IMR-90 (cell line): ENCODE results near the gene UBAC1. TPM values are rescaled to one million over a fixed set of nuclear protein-coding genes. Genes with fewer than 3 reads are reported as not detected.

Experiments used
- ATAC-seq: fragments of 200-7000 bp; cut with Tn5 transposase; 2 replicates; pipeline ENCODE4 v1.9.1; 2020; ENCODE audit warnings: low read depth, mild to moderate bottlenecking, moderate library complexity
- BruUV-seq: library from RNA; stranded (reverse); fragments of 400-500 nt; replicated peaks from 2 replicates; lab custom pipeline; 2021; lab: Mats Ljungman, UMichigan
- CTCF ChIA-PET: fragments of 300-600 bp; formaldehyde crosslinking; extraction: SDS; loops from one replicate; lab custom pipeline; 2021; ENCODE audit warnings: antibody characterized with exemption; lab: Yijun Ruan, JAX
- POLR2A ChIA-PET: fragments of 300-600 bp; sonication (Branson Sonifier 250); formaldehyde crosslinking; loops from one replicate; lab custom pipeline; 2022; ENCODE audit warnings: antibody characterized with exemption; ENCODE audit not compliant: unreplicated experiment; lab: Charles Lee
- DNase-seq: peaks from one replicate; pipeline ENCODE4 v3.0.0; 2013
- H2AFZ ChIP-seq: replicated peaks from 2 replicates; pipeline ENCODE3; 2013; ENCODE audit warnings: low read length, mild to moderate bottlenecking; ENCODE audit not compliant: poor library complexity
- H2AK5ac ChIP-seq: 2 replicates; pipeline ENCODE4 v1.6.1; 2013; ENCODE audit warnings: low read depth, low read length, inconsistent platforms
- H2AK9ac ChIP-seq: replicated peaks from 2 replicates; pipeline ENCODE3; 2013; ENCODE audit warnings: mild to moderate bottlenecking, low read depth, low read length, moderate library complexity; ENCODE audit not compliant: poor library complexity
- H2BK120ac ChIP-seq: 2 replicates; pipeline ENCODE4 v1.6.1; 2013; ENCODE audit warnings: low read depth, low read length, inconsistent platforms
- H2BK15ac ChIP-seq: 3 replicates; pipeline ENCODE4 v1.6.1; 2013; ENCODE audit warnings: low read depth, low read length, inconsistent platforms
- H2BK20ac ChIP-seq: 2 replicates; pipeline ENCODE4 v1.6.1; 2013; ENCODE audit warnings: low read depth, mild to moderate bottlenecking, inconsistent platforms, low read length, moderate library complexity
- H2BK5ac ChIP-seq: 2 replicates; pipeline ENCODE4 v1.6.1; 2013; ENCODE audit warnings: mild to moderate bottlenecking, low read depth, low read length, inconsistent platforms; ENCODE audit not compliant: poor library complexity, severe bottlenecking
- H3K14ac ChIP-seq: replicated peaks from 2 replicates; pipeline ENCODE4 v1.6.1; 2013; ENCODE audit warnings: low read depth, low read length, inconsistent platforms
- H3K18ac ChIP-seq: 2 replicates; pipeline ENCODE4 v1.6.1; 2013; ENCODE audit warnings: low read depth, low read length, control low read depth
- H3K23ac ChIP-seq: 2 replicates; pipeline ENCODE4 v1.6.1; 2013; ENCODE audit warnings: low read depth, low read length, inconsistent platforms
- H3K27ac ChIP-seq: 2 replicates; pipeline ENCODE4 v1.5.1; 2013; ENCODE audit warnings: mild to moderate bottlenecking, control low read depth, low read length; ENCODE audit not compliant: insufficient read depth
- H3K27me3 ChIP-seq: 2 replicates; pipeline ENCODE4 v1.6.1; 2013; ENCODE audit warnings: low read length; ENCODE audit not compliant: control insufficient read depth, insufficient read depth
- H3K36me3 ChIP-seq: 2 replicates; pipeline ENCODE4 v1.6.1; 2013; ENCODE audit warnings: low read length, mixed read lengths; ENCODE audit not compliant: control insufficient read depth, insufficient read depth
- H3K4ac ChIP-seq: 2 replicates; pipeline ENCODE4 v1.6.1; 2013; ENCODE audit warnings: low read depth, low read length, inconsistent platforms
- H3K4me1 ChIP-seq: 2 replicates; pipeline ENCODE4 v1.6.1; 2013; ENCODE audit warnings: low read length, mixed read lengths; ENCODE audit not compliant: control insufficient read depth, insufficient read depth
- H3K4me2 ChIP-seq: 2 replicates; pipeline ENCODE4 v1.6.1; 2013; ENCODE audit warnings: low read depth, mild to moderate bottlenecking, control low read depth, low read length, moderate library complexity
- H3K4me3 ChIP-seq: 2 replicates; pipeline ENCODE4 v1.5.1; 2013; ENCODE audit warnings: low read depth, mild to moderate bottlenecking, control low read depth, low read length, moderate library complexity; ENCODE audit not compliant: insufficient read depth
- H3K56ac ChIP-seq: 2 replicates; pipeline ENCODE4 v1.6.1; 2013; ENCODE audit warnings: low read length, inconsistent platforms; ENCODE audit not compliant: insufficient read depth; ENCODE audit errors: extremely low read depth
- H3K79me1 ChIP-seq, 2 experiments: 2 replicates each; pipeline ENCODE4 v1.6.1; 2013; ENCODE audit warnings: low read length in 2 of 2, inconsistent platforms in 1 of 2, low read depth in 1 of 2
- H3K9ac ChIP-seq: 2 replicates; pipeline ENCODE4 v1.6.1; 2013; ENCODE audit warnings: low read depth, low read length, control low read depth
- H3K9me1 ChIP-seq: 2 replicates; pipeline ENCODE4 v1.6.1; 2013; ENCODE audit warnings: low read length, inconsistent platforms; ENCODE audit not compliant: insufficient read depth
- H3K9me3 ChIP-seq: 2 replicates; pipeline ENCODE4 v1.6.1; 2013; ENCODE audit warnings: low read length; ENCODE audit not compliant: control insufficient read depth, insufficient read depth
- H4K20me1 ChIP-seq: 2 replicates; pipeline ENCODE4 v1.6.1; 2013; ENCODE audit warnings: low read length, inconsistent platforms; ENCODE audit not compliant: insufficient read depth
- H4K5ac ChIP-seq: 2 replicates; pipeline ENCODE4 v1.6.1; 2013; ENCODE audit warnings: mild to moderate bottlenecking, low read depth, low read length, control low read depth
- H4K8ac ChIP-seq, 2 experiments: 2 replicates each; pipeline ENCODE4 v1.6.1; 2013; ENCODE audit warnings: low read depth in 2 of 2, low read length in 2 of 2, control low read depth in 1 of 2, inconsistent platforms in 1 of 2
- H4K91ac ChIP-seq: 2 replicates; pipeline ENCODE4 v1.6.1; 2013; ENCODE audit warnings: low read depth, low read length, inconsistent platforms; ENCODE audit not compliant: insufficient read depth
- NFE2L2 ChIP-seq: fragments of 150-350 bp; IDR thresholded peaks from 2 replicates; pipeline ENCODE4 v1.6.1; 2016; ENCODE audit warnings: low read depth, mild to moderate bottlenecking, low read length
- RFX5 ChIP-seq: IDR thresholded peaks from 2 replicates; pipeline ENCODE4 v1.8.0; 2012; ENCODE audit warnings: low read depth, mild to moderate bottlenecking, low read length, moderate library complexity
- SMC3 ChIP-seq: fragments of 150-350 bp; IDR thresholded peaks from 2 replicates; pipeline ENCODE4 v1.6.1; 2016; ENCODE audit warnings: low read depth, mild to moderate bottlenecking, antibody characterized with exemption, low read length, moderate library complexity
- WGBS, 2 experiments: methylation state at CpG; one replicate each; pipeline versions ENCODE4 v1.1.5 to v1.1.7; 2013; ENCODE audit warnings: missing lambda C conversion rate in 2 of 2; ENCODE audit not compliant: insufficient read length in 1 of 2; ENCODE audit errors: extremely low coverage in 2 of 2; 5-methylcytosine and 5-hydroxymethylcytosine counted together
- dilution Hi-C: fragments of 300-500 bp; cut with HindIII; formaldehyde crosslinking; loops from one replicate; pipeline ENCODE4 v1.14.3; 2018; ENCODE audit warnings: low sequenced_read_pairs; ENCODE audit not compliant: unreplicated experiment
- in situ Hi-C: fragments of 300-500 bp; cut with MboI; formaldehyde crosslinking; loops from 3 replicates; pipeline ENCODE4 v1.14.3; 2019; ENCODE audit warnings: low sequenced_read_pairs, inconsistent platforms, mixed read lengths
- intact Hi-C: fragments of 100-400 bp; cut with micrococcal nuclease; formaldehyde crosslinking; loops from 2 replicates; pipeline ENCODE4 v1.10.0; 2022
- polyA plus RNA-seq, 3 experiments: library from polyadenylated mRNA; depleted of rRNA; stranded (reverse); fragments of >200 nt; gene quantifications; 2 replicates each; pipeline ENCODE4 v1.2.3, GENCODE V29; 2012; ENCODE audit warnings: low replicate concordance in 1 of 3
- total RNA-seq: library from RNA; depleted of rRNA; stranded (reverse); fragments of >200 nt; gene quantifications from 2 replicates; pipeline ENCODE4 v1.2.3, GENCODE V29; 2012

The UBAC1 gene
- total and polyA plus RNA-seq, 2 of the 4 experiments (the other 2 are of a cell fraction) = 25.3 to 33.9 TPM

- H3K27ac ChIP-seq = no peak overlapping the region
- BruUV-seq = no TSS peak
- intact Hi-C loops (no loop called here), dilution Hi-C loops (no loop called here), in situ Hi-C loops (no loop called here)
- H3K56ac ChIP-seq = no peak overlapping the region
- H3K27me3 ChIP-seq = no peaks in the 10 kb centered on the region
- no peaks in the 10 kb centered on the region for H3K9me3 ChIP-seq
- peaks cover 9% of the 10 kb centered on the region for H3K9me1 ChIP-seq
- H3K4me2 ChIP-seq = no peak overlapping the region
- H4K91ac ChIP-seq = no peak overlapping the region
- no peak overlapping the region for H2BK15ac ChIP-seq
- TF ChIP-seq NFE2L2 = no peak
- no peak for TF ChIP-seq SMC3
- no peak for TF ChIP-seq RFX5
- H4K5ac ChIP-seq = no peak overlapping the region
- no peak overlapping the region for H2BK5ac ChIP-seq
- H4K8ac ChIP-seq = no peak overlapping the region
- H2AK9ac ChIP-seq = no peak overlapping the region
- ATAC-seq (no peak), DNase-seq (no peak)
- H2BK20ac ChIP-seq = no peak overlapping the region
- H3K9ac ChIP-seq = no peak overlapping the region
- H3K4ac ChIP-seq = no peak overlapping the region
- H4K20me1 ChIP-seq = peaks cover 14% of the 10 kb centered on the region; the same call in 1 of the 2 replicates
- H3K36me3 ChIP-seq = peaks cover 25% of the 10 kb centered on the region
- H3K4me1 ChIP-seq = peaks cover 23% of the 10 kb centered on the region
- 100% methylated on average over 2 of the region's 17 CpGs; no CpG with 5 or more reads in 1 of the 2 experiments for WGBS, 2 experiments
- no peak overlapping the region for H2AFZ ChIP-seq
- peaks cover 9 to 47% of the 10 kb centered on the region in 2 experiments for H3K79me1 ChIP-seq
- ChIA-PET CTCF (no interaction called here), POLR2A (no interaction called here)
- no peak overlapping the region for H3K18ac ChIP-seq
- no peak overlapping the region for H3K23ac ChIP-seq
- no peak overlapping the region for H2AK5ac ChIP-seq
- H2BK120ac ChIP-seq = no peak overlapping the region
- no peak overlapping the region for H3K14ac ChIP-seq
- H3K4me3 ChIP-seq = no peak overlapping the region
Observed at GRCh38 chr9:136010176-136010575, 49.0 kb upstream of the UBAC1 start.
